ENCODE results near the gene FAM83F. TPM values are rescaled to one million over a fixed set of nuclear protein-coding genes. Genes with fewer than 3 reads are reported as not detected.
A peak's percentile ranks its signal among the peaks of the same experiment; 100 is the strongest.
"Not testable (repeated sequence)": the region's sequence is repeated elsewhere in the genome, so short reads cannot be mapped to it uniquely, and the experiment has no call there.

FAM83F gene
- total RNA-seq, 2 experiments from 2014 or later = not detected

DNA sequence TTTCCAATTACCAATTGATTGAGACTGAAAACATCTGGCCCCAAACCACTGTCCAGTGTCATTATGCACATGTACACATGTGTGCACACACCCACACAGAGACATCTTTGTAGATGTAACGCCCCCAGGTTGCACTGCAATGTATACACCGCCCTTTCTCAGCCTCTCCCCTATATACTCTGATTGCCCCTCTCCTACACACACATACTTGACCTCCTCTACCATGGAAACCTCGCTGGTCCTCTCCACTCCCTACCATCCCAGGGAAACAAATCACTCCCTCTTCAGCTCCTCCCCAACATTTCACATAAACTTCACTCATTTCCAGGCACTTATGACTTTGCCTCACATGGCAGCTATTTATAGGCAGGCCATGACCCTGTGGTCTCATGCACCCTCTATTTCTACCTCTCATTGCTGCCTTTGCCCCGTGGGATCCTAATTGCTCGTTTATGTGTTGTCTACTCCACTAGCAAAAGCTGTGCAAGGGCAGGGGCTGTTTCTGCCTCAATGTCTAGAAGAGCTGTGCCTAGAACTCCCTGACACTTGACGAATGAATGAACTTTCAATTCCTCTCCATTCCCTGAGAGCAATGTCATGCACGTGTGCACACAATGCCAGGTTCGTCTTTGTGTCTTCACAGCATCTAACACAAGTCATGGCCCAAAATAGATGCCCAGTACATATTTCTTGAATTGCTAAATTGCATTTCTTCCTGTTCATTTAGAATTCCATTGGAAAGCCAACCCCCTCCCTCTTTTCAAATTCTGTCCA, 44.6 kb upstream of the FAM83F start:
- no peaks in the 10 kb centered on the region for H3K9me3 ChIP-seq (ENCODE audit: low read length)
- no peaks in the 10 kb centered on the region for H3K79me2 ChIP-seq (ENCODE audit: insufficient read depth, low read depth, low read length)
- peak overlapping the region; percentile 37 for H3K4me3 ChIP-seq (ENCODE audit: low read depth, low read length, poor library complexity, severe bottlenecking)
- no peaks in the 10 kb centered on the region for H3K9me2 ChIP-seq (ENCODE audit: insufficient read depth, low read length)
- ChIA-PET POLR2A (interaction anchor here (1.0 kb wide), 1 partner anchor 12 kb away, joined by 4 read pairs; no protein-coding TSS in a partner anchor), CTCF (ENCODE audit: unreplicated experiment) (no interaction called here)
- H2AFZ ChIP-seq (ENCODE audit: low read length) = no peak overlapping the region
- H3K4me2 ChIP-seq (ENCODE audit: low read length) = peak overlapping the region; percentile 65
- peak overlapping the region; percentile 24 for H3K27ac ChIP-seq (ENCODE audit: low read depth, low read length, poor library complexity, severe bottlenecking)
- intact Hi-C loops (cut with micrococcal nuclease; ENCODE audit: unreplicated experiment) = loop anchor here (10.0 kb wide), 1 partner anchor 415 kb away; the partner anchor contains the start of gene RPS19BP1
- no peaks in the 10 kb centered on the region for H4K20me1 ChIP-seq (ENCODE audit: insufficient read depth, low read length)
- peaks cover 59% of the 10 kb centered on the region for H3K4me1 ChIP-seq (ENCODE audit: insufficient read depth, low read length, poor library complexity, severe bottlenecking)
- TF ChIP-seq, protein P1, sequence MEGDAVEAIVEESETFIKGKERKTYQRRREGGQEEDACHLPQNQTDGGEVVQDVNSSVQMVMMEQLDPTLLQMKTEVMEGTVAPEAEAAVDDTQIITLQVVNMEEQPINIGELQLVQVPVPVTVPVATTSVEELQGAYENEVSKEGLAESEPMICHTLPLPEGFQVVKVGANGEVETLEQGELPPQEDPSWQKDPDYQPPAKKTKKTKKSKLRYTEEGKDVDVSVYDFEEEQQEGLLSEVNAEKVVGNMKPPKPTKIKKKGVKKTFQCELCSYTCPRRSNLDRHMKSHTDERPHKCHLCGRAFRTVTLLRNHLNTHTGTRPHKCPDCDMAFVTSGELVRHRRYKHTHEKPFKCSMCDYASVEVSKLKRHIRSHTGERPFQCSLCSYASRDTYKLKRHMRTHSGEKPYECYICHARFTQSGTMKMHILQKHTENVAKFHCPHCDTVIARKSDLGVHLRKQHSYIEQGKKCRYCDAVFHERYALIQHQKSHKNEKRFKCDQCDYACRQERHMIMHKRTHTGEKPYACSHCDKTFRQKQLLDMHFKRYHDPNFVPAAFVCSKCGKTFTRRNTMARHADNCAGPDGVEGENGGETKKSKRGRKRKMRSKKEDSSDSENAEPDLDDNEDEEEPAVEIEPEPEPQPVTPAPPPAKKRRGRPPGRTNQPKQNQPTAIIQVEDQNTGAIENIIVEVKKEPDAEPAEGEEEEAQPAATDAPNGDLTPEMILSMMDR (conservative IDR thresholded peaks at IDR 0.05; ENCODE audit: low read length) = no peak
- no peak for TF ChIP-seq EZH2phosphoT487 (IDR thresholded peaks at IDR 0.05; ENCODE audit: borderline replicate concordance, low read depth, low read length)
- peak; percentile 87 for DNase-seq (ENCODE audit: low spot score)
- no peaks in the 10 kb centered on the region for H3K36me3 ChIP-seq (ENCODE audit: insufficient read depth, low read length)
- no TSS peak for BruUV-seq (replicated peaks)

DNA sequence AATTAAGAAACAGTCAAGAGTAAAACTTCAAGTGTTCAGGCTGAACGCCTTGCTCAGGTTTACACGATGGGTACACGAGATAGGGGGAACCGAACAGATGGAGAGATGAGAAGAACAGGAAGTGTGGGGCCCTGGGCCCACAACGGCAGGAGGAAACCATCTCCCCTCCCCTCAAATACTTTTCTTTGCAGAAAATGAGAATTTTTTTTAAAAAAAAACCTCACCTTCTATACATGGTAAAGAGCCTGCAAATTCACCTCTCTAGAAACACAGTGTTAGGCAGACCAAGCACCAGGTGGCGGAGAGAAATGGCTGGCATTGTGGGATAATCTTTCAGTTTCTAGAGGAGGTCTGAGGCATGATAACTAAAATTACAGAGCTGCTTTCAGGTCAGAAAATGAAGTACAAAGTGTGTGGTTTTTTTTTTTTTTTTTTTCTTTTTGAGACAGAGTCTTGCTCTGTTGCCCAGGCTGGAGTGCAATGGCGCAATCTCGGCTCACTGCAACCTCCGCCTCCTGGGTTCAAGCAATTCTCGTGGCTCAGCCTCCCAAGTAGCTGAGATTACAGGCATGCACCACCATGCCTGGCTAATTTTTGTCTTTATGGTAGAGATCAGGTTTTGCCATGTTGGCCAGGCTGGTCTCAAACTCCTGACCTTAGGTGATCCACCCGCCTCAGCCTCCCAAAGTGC, 43.0 kb upstream of the FAM83F start:
- CTCF ChIA-PET (ENCODE audit: unreplicated experiment); BruUV-seq (replicated peaks); H3K9me3 ChIP-seq (ENCODE audit: low read length); H4K20me1 ChIP-seq (ENCODE audit: insufficient read depth, low read length); intact Hi-C loops (cut with micrococcal nuclease; ENCODE audit: unreplicated experiment); POLR2A ChIA-PET; H3K4me3 ChIP-seq (ENCODE audit: low read depth, low read length, poor library complexity, severe bottlenecking); H3K9me2 ChIP-seq (ENCODE audit: insufficient read depth, low read length); H2AFZ ChIP-seq (ENCODE audit: low read length); H3K79me2 ChIP-seq (ENCODE audit: insufficient read depth, low read depth, low read length); H3K27ac ChIP-seq (ENCODE audit: low read depth, low read length, poor library complexity, severe bottlenecking); H3K36me3 ChIP-seq (ENCODE audit: insufficient read depth, low read length): not testable (repeated sequence)
- DNase-seq (ENCODE audit: low spot score) = peak; percentile 56
- H3K4me2 ChIP-seq (ENCODE audit: low read length) = peak overlapping the region; percentile 65
- peaks cover 54% of the 10 kb centered on the region for H3K4me1 ChIP-seq (ENCODE audit: insufficient read depth, low read length, poor library complexity, severe bottlenecking)

DNA sequence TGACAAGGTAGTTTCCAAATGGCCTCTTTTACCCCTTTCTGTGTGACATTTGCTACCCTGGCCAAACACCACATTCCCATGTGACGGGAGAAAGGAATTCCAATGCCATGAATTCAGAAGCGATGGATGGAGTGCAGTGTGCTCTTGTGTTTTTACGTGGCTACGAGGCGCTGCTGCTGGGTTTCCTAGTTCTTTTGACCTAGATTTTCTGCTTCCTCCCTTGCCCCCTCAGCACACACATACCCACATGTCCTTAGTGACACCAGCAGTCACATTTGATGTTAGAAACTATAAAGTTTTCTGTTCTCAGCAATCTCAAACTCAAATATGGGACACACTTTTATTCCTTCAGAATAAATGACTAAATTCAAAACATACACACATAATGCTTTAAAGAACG, 42.4 kb upstream of the FAM83F start:
- ChIA-PET CTCF (ENCODE audit: unreplicated experiment) (no interaction called here), POLR2A (no interaction called here)
- no peaks in the 10 kb centered on the region for H3K9me2 ChIP-seq (ENCODE audit: insufficient read depth, low read length)
- intact Hi-C loops (cut with micrococcal nuclease; ENCODE audit: unreplicated experiment) = no loop called here
- no peak for TF ChIP-seq EZH2phosphoT487 (IDR thresholded peaks at IDR 0.05; ENCODE audit: borderline replicate concordance, low read depth, low read length)
- TF ChIP-seq, protein P1 (conservative IDR thresholded peaks at IDR 0.05; ENCODE audit: low read length) = no peak
- H3K9me3 ChIP-seq (ENCODE audit: low read length) = no peaks in the 10 kb centered on the region
- H3K4me2 ChIP-seq (ENCODE audit: low read length) = no peak overlapping the region
- no TSS peak for BruUV-seq (replicated peaks)
- H3K4me1 ChIP-seq (ENCODE audit: insufficient read depth, low read length, poor library complexity, severe bottlenecking) = peaks cover 54% of the 10 kb centered on the region
- no peaks in the 10 kb centered on the region for H3K79me2 ChIP-seq (ENCODE audit: insufficient read depth, low read depth, low read length)
- DNase-seq (ENCODE audit: low spot score) = no peak
- H2AFZ ChIP-seq (ENCODE audit: low read length) = no peak overlapping the region
- no peak overlapping the region for H3K4me3 ChIP-seq (ENCODE audit: low read depth, low read length, poor library complexity, severe bottlenecking)
- H3K27ac ChIP-seq (ENCODE audit: low read depth, low read length, poor library complexity, severe bottlenecking) = no peak overlapping the region
- H4K20me1 ChIP-seq (ENCODE audit: insufficient read depth, low read length) = no peaks in the 10 kb centered on the region
- no peaks in the 10 kb centered on the region for H3K36me3 ChIP-seq (ENCODE audit: insufficient read depth, low read length)

Data from OCI-LY7 (cell line).